T47D (cell line): ENCODE data around the gene PRR5L.

Source experiments
- DNase-seq, 2 experiments: peaks; one replicate each; pipeline versions ENCODE4 v3.0.0 to v3.0.0-alpha.2; 2011 to 2012; ENCODE audit warnings: low read depth in 1 of 2, low spot score in 1 of 2
- JUND ChIP-seq: IDR thresholded peaks from 2 replicates; pipeline ENCODE4 v1.6.1; 2012; ENCODE audit warnings: low read depth
- in situ Hi-C: cut with HindIII; loops from 2 replicates; pipeline ENCODE4 v1.10.0; 2016; ENCODE audit warnings: low sequenced_read_pairs, low pct_unique_long_range_greater_than_20kb

The PRR5L gene

GRCh38 chr11:36399745-36400144 is 103.7 kb downstream of the PRR5L start:
- in situ Hi-C loops, result no loop called here
- TF ChIP-seq JUND, result no peak
- DNase-seq, result no peak

- DNase-seq, result no peak
- TF ChIP-seq JUND, result no peak
- in situ Hi-C loops, result no loop called here
These were observed 104.8 kb downstream of the PRR5L start for GRCh38 chr11:36400766-36401455.

- TF ChIP-seq JUND, result no peak
- DNase-seq, result no peak
- in situ Hi-C loops, result no loop called here
These were observed 106.6 kb downstream of the PRR5L start for GRCh38 chr11:36402568-36403170.

- in situ Hi-C loops, result no loop called here
- no peak for TF ChIP-seq JUND
- DNase-seq, result no peak
These were observed 107.6 kb downstream of the PRR5L start for GRCh38 chr11:36403661-36404060.

- no peak for DNase-seq
- TF ChIP-seq JUND, result no peak
- in situ Hi-C loops, result no loop called here
These were observed 108.7 kb downstream of the PRR5L start for GRCh38 chr11:36404831-36405230.

- DNase-seq, result no peak
- TF ChIP-seq JUND, result no peak
- in situ Hi-C loops, result no loop called here
These were observed 109.7 kb downstream of the PRR5L start for GRCh38 chr11:36405585-36406367.

GRCh38 chr11:36407356-36407755 is 111.3 kb downstream of the PRR5L start:
- in situ Hi-C loops, result no loop called here
- DNase-seq, result no peak
- no peak for TF ChIP-seq JUND

- TF ChIP-seq JUND, result no peak
- in situ Hi-C loops, result no loop called here
- DNase-seq, result no peak
These were observed 112.5 kb downstream of the PRR5L start for GRCh38 chr11:36408498-36409136.

GRCh38 chr11:36409152-36409816 is 113.2 kb downstream of the PRR5L start:
- no peak for TF ChIP-seq JUND
- no peak for DNase-seq
- in situ Hi-C loops, result no loop called here

- DNase-seq, result no peak
- no peak for TF ChIP-seq JUND
- in situ Hi-C loops, result no loop called here
These were observed 115.1 kb downstream of the PRR5L start for GRCh38 chr11:36411202-36411640.

GRCh38 chr11:36412781-36413383 is 116.8 kb downstream of the PRR5L start:
- in situ Hi-C loops, result no loop called here
- no peak for TF ChIP-seq JUND
- DNase-seq, result no peak

GRCh38 chr11:36417154-36417553 is 121.1 kb downstream of the PRR5L start:
- TF ChIP-seq JUND, result no peak
- in situ Hi-C loops, result no loop called here
- no peak for DNase-seq
